IPS DF 19.7 (cell line): ENCODE measurements around the gene SPDYE4.
"Not testable (repeated sequence)": the region's sequence is repeated elsewhere in the genome, so short reads cannot be mapped to it uniquely, and the experiment has no call there.

Experiments
- DNase-seq: peaks from one replicate; pipeline ENCODE4 v3.0.0-alpha.2; 2013; ENCODE audit warnings: low read depth, low spot score

The SPDYE4 gene, protein sequence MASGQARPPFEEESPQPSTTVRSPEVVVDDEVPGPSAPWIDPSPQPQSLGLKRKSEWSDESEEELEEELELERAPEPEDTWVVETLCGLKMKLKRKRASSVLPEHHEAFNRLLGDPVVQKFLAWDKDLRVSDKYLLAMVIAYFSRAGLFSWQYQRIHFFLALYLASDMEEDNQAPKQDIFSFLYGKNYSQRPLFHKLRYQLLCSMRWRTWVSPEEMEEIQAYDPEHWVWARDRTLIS

DNA sequence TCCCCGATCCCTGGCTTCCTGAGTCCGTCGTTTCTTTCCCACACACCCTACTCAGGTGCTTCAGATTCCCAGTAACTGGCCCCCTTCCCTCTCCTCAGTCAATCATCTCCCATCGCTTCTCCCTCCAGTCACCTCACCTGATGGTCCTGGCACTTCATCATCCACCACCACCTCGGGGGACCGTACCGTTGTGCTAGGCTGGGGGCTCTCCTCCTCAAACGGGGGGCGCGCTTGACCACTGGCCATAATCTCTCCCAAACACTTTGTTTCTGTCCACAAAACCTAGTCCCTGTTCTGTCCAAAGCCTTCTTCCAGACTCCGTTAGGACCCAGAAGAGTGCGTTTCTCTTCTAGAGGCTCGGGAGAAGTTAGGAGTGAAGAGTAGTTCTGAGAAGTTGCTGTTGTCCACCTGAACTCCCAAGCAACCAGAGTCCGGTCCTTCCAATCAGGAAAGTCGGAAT is at the start of gene SPDYE4:
SPDYE4 (minus strand) TSS at position 410 of the 460 bp plus-strand sequence; CDS start at position 246, 164 bp downstream.
- DNase-seq, result no peak

DNA sequence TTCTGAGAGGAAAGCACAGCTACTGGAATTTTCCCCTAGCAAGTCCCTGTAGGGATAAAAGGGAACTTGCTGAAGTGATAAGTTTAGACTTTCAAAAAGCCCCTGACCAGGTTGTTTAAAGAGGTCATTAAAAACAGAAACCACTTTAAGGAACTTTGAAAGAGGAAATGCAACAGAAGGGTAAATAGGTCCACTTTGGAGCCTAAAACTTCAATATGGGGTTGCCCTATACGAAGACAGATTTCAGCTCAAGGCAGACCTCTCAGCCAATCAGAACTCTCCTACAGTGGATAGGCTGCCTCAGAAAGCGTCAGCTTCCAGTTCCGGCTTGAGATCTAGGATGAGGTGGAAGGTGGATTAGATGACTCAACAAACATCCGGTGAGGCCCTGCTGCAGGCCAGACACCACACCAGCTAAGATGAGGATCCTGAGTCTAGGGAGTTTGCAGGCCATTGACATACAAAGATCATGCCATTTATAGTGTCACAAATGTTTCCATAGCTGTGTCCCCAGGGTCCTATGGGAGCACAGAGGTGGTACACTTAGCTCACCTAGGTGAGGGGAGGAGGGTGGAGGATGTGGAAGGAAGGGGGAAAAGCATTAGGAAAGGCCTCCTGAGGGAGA is 48.7 kb upstream of the SPDYE4 start:
- DNase-seq, result no peak

DNA sequence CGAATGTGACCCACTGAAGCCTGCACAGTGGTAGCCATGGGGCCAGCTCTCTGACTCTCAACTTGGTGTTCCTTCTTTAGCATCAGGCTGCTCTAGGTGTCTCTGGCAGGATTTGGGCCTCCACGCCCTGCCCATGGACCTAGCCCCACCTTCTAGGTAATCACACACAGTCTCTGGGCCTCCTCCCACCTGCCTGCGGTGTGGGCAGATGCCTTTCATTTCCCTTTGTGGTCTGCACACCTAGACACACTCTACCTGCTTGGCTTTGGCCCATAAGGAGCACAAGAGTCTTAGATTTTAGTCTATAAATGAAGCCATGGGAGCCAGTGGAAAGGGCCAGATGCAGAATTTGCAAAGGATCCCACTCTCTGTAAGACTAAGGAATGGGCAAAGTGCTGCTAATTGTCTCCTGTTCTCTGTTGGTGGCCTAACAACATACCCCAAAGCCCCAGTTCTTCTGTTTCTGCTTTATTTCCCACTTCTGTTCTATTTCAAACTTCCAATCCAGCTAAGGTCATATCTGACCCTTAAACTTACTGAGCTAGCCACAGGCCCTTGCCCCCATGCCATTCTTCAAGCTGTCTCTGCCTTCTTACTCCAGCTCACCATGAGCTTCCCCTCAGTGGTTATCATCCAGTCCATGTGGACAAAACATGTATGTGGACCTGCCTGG is 48.0 kb upstream of the SPDYE4 start:
- DNase-seq, result no peak

DNA sequence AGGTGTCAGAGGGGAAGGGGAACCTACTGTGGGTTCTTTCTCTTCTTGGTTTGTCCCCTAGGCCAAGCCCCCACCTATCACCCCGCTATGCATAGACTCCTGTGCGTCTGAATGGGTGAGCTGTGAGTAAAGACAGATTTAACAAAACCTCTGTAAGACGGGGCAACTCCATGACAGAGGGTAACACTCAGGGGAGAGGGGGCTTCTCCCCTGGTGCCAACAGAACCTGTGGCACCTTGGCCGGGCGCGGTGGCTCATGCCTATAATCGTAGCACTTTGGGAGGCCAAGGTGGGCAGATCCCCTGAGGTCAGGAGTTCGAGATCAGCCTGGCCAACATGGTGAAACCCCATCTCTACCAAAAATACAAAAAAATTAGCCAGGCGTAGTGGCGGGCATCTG is 47.0 kb upstream of the SPDYE4 start:
- DNase-seq, result not testable (repeated sequence)

DNA sequence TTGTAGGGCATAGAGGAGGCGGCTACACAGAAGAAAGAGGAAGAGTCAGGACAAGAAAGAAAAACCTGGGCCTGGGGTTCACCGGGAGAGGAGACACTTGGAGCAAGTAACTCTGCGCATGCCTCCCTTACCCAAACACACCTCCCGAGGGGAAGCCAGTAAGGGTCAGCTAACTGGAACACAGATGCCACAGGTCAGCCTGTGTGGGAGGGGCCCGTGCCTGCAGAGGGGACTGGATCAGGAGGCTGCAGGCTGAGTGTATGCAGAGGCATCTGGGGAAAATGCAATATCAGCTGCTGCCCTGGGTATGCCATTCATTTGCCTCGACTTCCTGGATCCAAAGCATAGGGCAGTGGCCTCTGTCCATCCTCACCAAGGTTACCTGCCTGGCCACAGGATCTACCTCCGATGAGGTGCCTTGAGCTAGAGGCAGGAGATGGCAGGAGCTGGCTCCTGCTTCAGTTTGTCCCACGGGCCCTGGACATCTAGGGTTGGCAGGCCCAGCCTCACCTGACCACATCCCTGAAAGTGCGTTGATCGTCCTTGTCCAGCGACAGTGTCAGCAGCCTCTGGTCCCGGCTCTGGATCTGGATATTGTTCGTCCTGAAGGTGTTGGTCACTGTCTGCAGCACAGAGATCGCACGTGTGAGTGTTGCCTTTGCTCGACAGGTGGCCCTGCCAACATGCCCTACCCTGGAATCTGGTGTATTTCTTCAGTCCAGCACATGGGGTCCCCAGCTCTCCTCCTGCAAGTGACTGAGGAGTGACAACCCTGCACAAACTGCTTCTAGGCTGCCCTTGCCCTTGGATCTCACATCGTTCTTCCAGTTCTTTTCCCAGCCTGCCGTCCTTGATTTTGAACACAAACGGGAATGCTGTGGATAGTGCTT is 45.4 kb upstream of the SPDYE4 start:
- no peak for DNase-seq

DNA sequence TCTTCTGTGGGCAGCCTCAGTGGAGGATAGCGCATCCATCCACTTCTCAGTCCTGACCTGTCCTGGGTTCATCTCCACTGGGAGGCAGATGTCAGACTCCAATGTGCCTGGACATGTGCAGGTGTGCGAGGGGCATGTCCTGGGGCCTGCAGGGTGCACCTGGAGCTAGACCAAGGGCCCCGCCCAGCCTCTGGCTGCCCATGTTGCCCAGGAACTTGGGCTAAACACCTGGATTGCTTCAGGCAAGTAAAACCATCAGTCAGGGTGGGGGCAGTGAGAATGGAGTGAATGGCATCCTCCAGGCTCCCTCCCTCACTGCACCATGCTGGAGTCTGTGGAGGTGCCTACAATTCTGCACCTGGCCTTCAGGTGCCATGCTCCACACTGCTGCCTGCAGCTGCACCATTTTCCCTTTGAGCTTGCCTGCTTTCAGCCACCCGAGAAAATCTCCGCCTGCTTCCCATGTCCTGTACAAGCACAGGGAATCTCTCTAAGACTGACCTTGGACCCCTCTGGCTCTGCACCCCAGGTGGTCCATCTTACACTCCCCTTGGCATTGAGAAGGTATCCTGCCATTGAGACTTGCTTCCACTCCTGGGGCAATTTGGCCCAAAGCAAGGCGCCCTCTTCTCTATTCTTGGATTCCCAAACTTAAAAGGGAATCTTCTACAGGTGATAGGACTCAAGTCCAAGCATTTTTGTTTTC is 42.9 kb upstream of the SPDYE4 start:
- DNase-seq, result no peak

DNA sequence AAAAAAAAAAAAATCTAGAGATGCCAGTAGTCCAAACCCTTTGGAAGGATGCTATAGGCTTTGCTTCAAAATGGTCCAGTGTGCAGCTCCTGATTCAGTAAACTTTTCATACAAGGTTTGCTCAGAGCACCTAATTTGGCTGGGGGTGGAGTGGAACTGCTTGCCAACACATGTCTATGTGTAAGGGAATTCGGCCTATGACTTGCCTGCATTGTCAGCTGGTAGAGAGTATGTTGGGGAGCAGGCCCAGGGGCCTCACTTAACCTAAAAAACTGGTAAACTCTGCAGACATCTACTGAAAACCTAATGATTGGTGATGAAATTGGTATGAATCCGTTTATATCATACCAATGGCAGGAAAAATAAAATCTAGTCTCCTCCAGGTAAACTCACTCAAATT is 42.3 kb upstream of the SPDYE4 start:
- DNase-seq, result no peak

DNA sequence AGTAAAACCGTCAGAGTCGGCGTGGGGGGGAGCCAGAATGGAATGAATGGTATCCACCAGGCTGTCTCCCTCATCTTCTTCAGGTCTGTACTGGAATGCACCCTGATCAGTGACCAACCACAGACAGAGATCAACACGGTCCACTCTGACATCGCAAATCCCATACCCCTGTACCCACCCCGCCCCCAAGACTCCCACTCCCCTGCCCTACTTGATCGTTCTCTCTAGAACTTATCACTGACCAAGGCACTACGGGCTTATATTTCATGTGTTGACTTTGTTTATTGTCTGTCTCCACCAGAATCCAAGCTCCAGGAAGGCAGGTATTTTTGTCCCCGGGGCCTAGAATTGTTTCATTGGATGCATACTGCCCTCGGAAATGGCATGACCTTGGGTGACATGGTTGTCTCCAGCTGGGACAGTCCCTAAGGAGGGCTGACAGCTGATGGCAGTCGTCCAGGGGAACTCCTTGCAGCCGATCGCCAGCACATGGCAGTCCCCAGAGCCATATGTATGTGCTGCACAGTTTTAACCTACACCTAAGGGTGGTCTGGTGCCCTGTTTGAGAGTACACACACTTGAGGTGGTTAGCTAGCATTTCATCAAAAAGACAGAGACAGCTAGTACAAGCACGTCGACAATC is 41.3 kb upstream of the SPDYE4 start:
- DNase-seq, result no peak

DNA sequence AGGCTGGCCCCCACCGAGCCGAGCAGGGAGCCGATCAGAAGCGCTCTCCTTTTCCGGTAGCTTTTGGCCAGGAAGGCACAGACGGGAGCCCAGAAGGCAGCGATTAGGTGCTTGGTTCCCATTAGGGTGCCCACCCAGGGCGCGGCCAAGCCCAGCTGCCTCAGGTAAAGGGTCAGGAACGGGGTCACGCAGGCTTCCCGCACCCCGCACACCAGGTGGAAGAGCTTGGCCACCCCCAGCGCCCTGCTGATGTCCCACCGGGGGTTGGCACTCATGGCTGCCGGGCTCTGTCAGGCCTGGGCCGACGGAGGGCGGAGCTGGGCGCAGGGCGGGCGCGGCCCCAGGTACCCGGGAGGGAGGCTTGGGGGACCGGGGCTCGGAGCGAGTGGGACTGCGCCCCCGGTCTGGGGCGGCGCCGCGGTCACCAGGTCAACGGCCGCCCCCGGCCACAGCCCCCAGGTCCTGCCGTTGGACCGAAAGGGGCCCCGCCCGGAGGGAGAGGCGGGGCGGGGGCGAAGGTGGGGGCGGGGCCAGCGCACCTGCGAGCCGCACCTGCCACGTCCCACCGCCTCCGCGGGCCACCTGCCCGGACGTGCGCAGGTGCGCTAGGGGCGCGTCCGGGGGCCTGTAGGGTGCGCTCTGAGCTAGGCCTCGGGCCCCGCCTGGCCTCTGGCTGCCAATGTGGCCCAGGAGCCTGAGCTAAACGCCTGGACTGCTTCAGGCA is 40.7 kb upstream of the SPDYE4 start, which contains the start of gene MFSD6L:
MFSD6L (minus strand) TSS at position 520 of the 724 bp plus-strand sequence; CDS start at position 275, 245 bp downstream.
- DNase-seq, result no peak

DNA sequence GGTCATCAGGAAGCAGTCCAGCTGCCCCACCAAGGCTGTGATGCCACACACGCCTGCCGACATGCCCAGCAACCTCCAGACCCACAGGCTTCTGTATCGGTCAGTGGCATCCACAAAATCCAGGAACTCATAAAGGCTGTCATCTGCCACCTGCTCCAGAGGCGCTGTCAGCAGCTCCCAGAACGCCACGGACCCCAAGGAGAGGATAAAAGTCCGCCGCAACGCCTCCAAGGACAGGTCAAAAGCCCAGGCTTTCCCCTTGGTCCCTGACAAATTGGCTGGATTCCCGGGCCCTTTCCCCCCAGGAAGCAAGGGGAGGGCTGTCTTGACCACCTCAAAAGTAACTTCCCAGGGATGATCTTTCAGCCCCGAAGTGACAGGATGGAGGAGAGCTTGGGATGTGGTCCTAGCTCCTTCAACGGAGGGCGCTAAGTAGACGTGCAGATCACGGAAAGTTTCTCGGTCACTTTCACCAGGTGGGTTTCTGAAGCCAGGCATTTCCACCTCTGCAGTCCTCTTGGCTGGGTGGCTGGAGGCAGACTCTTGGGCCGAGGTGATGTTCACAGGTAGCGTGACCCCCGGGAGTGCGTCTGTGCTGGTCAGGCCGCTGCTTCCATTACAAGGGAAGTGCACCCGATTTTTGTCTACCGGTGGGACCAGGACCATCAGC is 40.0 kb upstream of the SPDYE4 start:
- no peak for DNase-seq

DNA sequence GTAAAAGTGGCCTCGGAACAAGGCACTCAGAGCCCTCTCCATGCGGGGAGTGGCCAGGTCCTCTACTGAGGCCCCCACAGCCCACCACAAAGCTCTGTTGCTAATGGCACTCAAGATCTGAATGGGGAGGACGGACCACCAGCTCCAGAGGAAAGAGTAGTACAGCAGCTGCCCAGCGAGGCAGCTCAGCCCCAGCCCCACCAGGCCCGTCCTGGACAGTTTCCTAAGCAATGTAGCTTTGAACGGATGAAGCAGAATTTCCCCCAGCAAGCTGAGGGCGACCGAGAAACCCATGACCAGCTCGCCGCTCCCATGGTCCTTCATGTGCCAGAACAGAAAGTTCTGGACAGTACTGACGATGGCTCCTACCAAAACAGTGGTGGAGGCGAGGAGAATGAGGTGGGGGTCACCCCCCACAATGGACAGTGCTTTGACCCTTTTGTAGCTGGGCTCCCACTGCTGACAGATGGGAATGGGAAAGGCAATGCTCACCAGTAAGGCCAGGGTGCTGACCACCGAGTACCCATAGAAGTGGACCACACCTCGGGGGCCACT is 39.4 kb upstream of the SPDYE4 start:
- no peak for DNase-seq

DNA sequence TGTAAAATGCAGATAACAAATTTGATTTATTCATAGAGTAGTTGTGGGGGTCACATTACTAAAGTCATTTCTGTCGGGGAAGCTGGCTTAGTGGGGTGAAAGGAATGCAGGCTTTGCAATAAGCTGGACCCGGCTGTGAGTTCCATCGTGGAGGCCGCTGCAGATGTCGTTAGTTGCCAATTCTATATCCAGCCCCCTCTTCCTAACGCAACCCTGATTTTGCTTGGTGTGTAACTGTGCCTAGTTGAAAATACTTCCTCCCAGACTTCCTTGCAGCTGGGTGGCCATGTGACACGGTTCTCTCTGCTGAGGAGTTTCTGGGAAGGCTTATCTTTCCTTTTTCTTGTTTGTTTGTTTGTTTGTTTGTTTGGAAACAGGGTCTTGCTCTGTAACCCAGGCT is 36.3 kb upstream of the SPDYE4 start:
- DNase-seq, result no peak

DNA sequence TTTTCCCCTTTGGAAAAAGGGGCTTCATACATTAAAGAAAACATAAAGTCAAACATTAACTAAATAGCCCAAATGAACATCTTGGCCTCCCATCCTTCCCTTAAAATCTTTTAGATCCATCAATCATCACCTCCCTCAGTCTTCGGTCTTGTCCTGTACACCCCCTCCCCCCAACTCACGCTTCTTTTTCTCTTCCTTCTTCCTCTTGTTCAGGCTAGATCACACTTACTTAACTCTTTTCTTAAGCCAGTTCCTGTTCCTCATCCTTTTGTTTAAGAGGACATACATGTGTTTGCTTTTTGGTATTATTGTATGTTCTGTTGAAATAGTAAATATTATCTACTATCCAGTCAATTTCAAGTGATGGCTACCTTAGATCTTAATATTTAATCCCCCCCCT is 35.3 kb upstream of the SPDYE4 start:
- DNase-seq, result no peak

DNA sequence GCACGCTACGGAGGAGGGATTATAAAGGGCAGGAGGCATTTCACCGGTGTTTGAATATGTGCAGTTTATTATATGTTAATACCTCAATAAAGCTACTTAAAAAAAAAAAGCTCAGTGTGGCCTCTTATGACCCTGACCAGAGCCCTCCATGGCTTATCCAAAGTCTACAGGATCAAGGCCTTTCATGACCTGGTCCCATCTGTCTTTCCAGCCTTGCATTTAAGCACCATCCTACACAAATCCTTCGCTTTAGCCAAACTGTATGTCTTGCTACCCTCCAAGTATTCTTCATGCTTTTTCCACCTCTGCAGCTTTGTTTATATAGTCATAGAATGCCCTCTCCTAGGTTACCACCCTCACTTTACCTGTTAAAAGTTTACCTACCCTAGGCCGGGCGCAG is 34.3 kb upstream of the SPDYE4 start:
- no peak for DNase-seq

DNA sequence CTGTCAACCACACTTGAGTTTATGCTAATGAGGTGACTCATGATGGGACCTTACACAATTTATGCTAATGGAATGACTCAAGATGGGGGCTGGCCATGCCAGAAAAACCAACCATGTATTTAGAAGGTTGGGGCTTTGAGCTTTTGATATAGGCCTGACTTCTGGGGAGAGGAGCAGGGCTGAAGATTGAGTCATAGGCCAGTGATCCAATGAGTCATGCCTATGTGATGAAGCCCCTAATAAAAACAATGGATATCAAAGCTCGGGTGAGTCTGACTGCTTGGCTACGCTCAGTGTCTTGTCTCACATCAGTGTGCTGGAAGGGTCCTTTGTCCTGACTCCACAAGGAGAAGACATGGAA is 33.5 kb upstream of the SPDYE4 start:
- no peak for DNase-seq

DNA sequence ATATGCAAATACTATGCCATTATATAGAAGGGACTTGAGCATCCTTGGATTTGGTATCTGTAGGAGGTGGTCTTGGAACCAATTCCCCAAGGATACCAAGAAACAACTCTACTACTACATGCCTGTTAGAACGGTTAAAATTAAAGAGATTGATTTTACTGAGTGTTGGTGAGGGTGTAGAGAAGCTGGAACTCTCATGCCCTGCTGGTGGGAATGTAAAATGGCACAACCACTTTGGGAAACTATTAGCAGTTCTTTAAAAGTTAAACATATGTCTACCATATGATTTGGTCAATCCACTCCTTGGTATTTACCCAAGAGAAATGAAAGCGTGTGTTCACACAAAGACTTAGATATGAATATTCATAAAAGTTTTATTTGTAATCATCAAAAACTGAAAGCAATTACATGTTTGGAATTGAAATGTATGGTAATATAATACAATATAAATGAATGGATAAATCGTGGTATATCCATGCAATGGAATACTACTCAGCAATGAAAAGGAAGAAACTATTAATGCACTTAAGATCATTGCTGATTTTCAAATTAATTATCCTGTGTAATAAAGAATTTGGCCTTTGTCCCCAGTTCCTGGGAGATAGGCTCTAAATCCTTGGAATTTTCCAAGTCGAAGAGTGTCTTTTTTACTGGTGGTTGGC is 33.0 kb upstream of the SPDYE4 start:
- DNase-seq, result no peak

DNA sequence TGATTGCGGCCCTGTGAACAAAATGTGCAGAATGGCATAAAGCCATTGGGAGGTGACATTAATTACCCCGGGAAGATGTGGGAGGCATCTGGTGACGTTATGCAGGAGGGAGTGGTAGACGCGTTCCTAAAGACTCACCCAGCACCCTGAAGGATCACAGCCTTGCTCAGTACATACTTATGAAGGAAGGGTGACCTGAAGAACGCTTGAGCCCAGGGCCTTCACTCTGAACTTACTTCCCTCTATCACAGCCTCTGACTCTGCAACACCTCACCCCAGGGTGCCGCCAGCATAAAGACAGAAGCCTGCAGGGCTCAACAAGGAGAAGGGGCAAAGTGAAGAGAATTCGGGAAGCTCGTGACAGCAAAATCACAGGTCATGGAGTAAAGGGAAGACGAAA is 31.4 kb upstream of the SPDYE4 start:
- DNase-seq, result no peak

DNA sequence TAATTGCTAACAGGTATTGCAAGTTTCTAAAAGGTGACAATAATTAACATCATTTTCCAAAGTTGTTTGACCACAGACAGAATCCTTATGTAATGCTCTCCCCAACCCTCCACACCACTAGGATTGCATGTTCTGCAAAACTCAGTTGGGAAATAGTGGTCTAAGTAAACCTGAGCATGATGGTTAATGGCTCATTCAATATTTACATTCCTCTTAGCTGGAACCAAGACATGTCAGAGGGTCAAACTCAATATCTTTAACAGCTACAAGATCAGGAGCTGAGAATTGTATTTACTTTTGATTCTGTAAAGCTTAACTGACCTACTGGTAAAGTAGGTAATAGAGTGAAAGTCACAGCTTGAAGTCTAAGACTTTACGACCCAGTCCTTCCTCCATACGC is 30.7 kb upstream of the SPDYE4 start:
- no peak for DNase-seq
